GM21526 (cell line): ENCODE results near the gene PDIA5.

Experiments used
- ATAC-seq: cut with Tn5 transposase; IDR thresholded peaks from one replicate; pipeline ENCODE4 v1.9.1; 2021; ENCODE audit warnings: moderate library complexity; ENCODE audit not compliant: unreplicated experiment, low FRiP score

The PDIA5 gene

DNA sequence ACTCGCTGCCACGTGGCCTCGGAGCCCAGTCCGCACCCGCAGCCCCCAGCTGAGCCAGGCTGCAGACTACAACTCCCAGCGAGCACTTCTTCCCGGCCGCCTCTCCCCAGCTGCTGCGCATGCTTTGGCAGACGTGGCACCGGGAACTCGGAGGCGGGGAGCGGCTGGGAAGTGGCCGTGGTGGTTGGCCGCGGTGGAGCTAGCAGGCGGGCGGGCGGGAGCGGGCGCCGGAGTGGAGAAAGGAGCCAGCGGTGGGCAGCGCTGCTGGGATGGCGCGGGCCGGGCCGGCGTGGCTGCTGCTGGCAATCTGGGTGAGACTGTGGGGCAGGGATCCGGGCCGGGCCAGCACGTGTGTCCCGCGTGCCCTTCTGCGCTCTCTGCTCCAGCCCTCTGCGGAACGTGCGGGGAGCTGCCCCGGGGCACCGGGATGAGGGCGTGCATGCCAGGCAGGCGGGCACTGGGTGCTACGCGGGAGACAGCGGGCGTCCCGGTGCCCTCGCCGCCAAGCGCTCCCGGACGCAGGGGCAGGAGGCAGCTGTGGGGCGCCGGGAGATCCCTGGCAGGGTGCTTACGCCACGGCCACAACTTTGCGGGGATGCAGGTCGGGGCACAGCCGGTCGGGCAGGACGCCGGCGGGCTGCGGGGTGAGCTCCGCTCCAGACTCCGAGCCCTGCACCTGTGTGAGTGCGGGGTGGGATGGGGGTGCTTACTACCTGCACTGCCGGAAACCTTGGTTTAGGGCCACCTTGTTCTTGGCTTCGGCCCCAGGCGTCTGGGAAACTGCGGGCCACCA lies at the start of gene PDIA5:
TSS of gene PDIA5 (plus strand) at position 130 of the 793 bp plus-strand sequence. CDS start at position 270, 140 bp downstream.
- peak; percentile 87 for ATAC-seq

- no peak for ATAC-seq
Measured at GRCh38 chr3:123018683-123019082, 48.1 kb upstream of the PDIA5 start.

DNA sequence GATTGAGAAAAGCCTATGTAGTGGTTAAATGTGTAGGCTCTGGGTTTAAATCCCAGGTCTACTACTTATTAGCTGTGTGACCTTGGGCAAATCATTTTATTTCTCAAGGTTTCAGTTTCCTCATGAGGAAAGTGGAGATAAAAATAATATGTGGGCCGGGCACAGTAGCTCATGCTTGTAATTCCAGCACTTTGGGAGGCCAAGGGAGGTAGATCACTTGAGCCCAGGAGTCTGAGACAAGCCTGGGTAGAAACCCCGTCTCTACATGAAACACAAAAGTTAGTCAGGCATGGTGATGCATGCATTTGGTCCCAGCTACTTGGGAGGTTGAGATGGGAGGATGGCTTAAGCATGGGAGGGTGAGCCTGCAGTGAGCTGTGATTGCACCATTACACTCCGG lies 47.7 kb upstream of the PDIA5 start:
- ATAC-seq = no peak

DNA sequence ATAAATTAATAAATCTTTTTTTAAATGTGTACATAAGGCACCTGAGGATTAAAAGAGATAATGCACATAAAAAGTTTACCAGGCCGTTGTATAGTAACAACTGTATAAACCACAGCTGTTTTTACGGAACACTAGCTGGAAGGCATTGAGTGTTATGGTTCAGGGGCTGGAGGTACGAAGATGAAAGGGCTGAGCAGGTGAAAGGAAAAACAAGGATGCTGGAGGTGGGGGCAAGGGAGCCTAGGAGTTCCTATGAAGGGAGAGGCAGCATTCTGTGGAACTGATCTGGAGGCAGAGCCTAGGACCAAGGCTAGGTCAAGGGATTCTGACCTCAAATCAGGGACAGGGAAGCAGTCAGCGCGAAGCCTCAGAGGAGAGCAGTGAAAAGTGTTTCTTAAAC lies 47.2 kb upstream of the PDIA5 start:
- no peak for ATAC-seq

- no peak for ATAC-seq
Measured at GRCh38 chr3:123020709-123021108, 46.1 kb upstream of the PDIA5 start.

DNA sequence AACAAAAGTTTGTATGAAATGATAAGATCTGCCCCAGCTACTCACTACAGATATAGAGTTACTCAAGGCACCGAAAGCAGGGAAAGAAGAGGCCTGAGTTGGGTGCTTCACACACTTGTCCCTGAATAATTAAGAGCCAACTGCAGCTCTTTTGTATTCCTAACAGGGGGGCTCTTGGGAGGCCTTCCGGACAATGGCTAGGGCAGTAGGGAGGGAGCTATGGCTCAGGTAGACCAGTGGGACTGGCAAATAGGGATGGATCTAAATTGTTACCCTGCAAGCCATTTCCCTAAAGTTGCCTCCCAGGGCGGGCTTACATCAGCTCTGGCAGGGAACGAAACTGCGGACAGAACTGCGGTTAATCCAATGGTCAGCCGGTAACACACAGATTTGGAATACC lies 45.4 kb upstream of the PDIA5 start:
- ATAC-seq = no peak

GRCh38 chr3:123021996-123022510 lies 44.8 kb upstream of the PDIA5 start:
- ATAC-seq = no peak

- ATAC-seq = no peak
Measured at GRCh38 chr3:123024056-123024455, 42.8 kb upstream of the PDIA5 start.

DNA sequence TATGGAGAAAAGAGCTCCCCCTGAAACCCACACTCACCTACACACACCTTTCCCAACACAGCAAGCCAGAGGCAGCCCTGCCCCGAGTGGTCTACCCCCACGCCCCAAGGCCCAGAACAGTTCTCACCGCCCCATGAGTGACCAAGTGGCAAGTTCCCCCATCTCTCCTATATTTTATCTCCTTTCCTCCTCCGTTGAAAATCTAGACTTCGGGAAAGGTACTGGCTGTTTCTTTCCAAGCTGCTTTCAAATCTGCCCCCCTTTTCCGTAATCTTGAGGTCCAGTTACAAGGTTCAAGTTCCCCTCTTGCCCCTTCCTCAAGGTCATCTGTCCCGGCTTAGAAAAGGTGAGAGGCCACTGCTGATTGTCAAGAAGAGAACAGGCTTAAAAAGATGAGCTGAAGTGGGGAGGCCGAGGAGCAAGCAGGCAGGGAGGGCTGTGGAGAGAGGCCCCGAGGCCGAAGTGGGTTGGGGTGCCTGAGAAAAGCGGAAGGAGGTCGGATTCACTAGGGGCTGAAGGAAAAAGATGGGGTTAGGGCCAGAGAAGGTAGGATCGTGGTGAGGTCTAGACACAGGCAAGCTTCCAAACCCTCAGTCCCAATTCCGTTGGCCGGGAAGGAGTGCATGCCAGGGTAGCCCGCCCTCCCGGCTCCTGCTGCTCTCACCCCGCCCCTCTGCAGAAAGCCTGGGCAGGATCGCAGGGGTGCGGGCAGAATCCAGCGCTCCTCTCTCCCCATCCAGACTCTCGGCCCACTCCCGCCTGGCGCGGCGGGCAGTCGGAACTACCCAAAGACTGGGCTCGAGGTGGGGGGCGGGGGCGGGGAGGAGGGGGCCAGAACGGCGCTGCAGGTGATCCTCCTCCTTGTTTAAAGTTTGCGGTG lies 40.9 kb upstream of the PDIA5 start:
- no peak for ATAC-seq

GRCh38 chr3:123026565-123027291 lies 40.1 kb upstream of the PDIA5 start:
- no peak for ATAC-seq

GRCh38 chr3:123027292-123028232 lies 39.3 kb upstream of the PDIA5 start, which contains the start of gene SEMA5B:
Gene SEMA5B, minus strand, starts transcription at chr3:123027763. Its CDS starts 66,500 bp downstream, at chr3:122961263.
- no peak for ATAC-seq

DNA sequence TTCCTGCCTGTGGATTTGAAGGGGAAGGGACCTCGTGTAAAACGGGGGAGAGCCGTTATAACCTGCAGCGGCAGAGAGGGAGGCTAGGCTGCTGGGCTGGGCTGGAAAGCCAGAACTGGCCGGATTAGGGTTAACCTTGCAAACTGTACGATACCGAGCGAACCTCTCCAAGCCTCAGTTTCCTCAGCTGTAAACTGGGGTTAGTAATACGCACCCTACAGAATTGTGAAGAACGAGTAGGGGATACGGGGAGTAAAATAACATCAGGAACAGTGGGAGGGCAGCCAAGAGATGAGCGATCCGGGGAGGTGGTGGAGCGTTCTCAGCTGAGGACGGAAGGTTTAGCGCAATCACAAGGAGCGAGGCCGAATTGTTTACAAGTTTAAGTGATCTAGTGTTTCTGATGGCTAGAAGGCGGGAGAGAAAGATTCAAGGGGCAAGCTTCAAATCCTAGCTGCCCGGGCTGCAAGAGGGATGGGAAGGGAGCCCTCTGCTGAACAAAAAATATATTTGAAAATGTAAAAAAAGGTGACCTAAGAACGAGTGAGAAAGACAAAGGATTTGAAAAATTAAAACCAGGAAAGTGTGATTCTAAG lies 38.5 kb upstream of the PDIA5 start:
- ATAC-seq = no peak

DNA sequence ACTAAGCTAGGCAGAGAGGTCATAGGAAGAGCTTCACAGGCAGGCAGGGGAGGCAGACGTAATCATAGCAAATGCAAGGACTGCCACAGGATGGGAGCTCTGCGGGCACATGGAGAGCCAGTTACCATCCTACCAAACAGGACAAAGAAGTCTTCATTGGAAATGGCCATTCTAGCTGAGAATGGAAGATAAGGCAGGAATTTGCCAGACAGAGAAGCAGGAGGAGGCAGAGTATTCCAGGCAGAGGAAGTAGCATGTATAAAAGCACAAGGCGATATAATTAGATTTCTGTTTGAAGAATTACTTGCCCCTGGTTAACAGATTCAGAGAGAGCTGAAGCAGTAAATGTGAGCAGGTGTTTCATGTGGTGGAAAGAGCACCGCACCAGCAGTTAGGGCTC lies 35.8 kb upstream of the PDIA5 start:
- ATAC-seq = no peak

DNA sequence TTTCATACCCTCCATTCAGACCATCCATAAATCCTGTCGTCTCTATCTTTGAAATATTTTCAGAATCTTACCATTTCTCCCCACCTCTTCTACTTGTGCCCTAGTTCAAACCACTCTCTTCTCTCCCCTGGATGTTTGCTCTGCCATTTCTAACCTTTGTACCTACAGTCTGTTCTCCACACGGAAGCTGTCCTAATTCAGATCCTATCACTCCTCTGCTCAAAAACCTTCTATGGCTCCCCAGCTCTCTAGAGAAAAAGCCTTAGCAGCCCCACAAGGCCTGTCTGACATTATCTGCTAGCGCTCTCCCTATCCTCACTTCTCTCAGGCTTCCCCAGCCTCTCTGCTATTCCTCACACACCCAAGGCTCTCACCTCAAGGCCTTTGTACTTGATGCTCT lies 34.8 kb upstream of the PDIA5 start:
- ATAC-seq = no peak

- no peak for ATAC-seq
Measured at GRCh38 chr3:123034120-123034519, 32.7 kb upstream of the PDIA5 start.

- no peak for ATAC-seq
Measured at GRCh38 chr3:123034996-123035395, 31.8 kb upstream of the PDIA5 start.

DNA sequence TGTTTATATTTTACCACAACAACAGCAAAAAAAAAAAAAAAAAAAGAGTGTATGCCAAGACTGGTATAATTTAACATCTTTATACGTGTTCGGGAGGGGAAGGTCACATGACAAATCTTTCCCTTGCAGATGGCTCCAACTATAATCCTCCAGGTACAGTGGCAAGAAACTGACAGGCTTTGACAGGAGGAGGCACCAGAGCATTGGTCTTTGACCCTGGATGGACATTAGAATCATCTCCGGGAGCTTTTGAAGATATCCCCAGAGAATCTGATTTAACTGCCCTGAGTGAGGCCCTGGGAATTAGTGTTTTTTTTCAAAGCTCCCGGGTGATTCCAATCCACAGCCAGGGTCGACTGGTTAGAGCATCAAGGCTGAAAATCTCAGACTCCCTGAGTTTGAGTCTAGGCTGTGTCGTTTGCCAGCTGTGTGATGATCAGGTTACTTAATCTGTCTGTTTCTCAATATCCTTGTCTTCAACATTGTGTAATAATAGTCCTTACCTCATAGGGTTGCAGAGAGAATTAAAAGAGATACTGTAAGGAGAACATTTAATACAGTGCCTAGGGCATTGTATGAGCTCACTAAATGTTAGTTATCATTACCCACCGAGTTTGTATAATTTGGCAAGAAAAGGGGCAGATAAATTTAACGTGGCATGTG lies 30.3 kb upstream of the PDIA5 start:
- no peak for ATAC-seq

DNA sequence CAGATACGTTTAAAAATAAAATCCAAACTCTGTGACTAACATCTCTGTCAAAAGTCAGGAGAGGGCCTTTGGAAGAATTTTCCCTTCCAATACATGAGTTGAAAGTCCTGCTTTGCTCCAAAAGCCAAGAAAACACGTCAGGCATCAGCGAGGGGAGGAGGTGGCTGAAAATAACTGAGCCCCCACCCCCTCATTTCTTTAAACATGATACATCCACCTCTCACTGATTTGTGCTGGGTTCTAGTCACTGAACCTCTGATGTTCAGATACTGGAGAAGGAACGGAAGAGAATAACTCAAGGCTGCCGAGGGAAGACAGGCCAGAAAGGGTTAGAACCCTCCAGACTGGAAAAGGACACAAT lies 29.8 kb upstream of the PDIA5 start:
- ATAC-seq = no peak

GRCh38 chr3:123038751-123039150 lies 28.1 kb upstream of the PDIA5 start:
- no peak for ATAC-seq
